Esophagus muscularis mucosa (tissue), 3 donors: ENCODE measurements around the gene CRTC1.

Experiments
- CTCF ChIP-seq, 3 experiments: fragments of 200-600 bp in 2 of 3; fragments of 450-650 bp in 1 of 3; sonication (generic) in 2 of 3; IDR thresholded peaks; one replicate each; pipeline ENCODE4 v1.5.1; 2017 to 2019; ENCODE audit warnings: antibody characterized with exemption in 3 of 3, mild to moderate bottlenecking in 2 of 3, moderate library complexity in 1 of 3
- POLR2A ChIP-seq: fragments of 450-650 bp; IDR thresholded peaks from one replicate; pipeline ENCODE4 v1.6.1; 2017; ENCODE audit warnings: antibody characterized with exemption, moderate library complexity, mild to moderate bottlenecking, low read depth

- TF ChIP-seq POLR2A (no peak), CTCF (IDR thresholded peaks at IDR 0.05) (no peak)
Measured at GRCh38 chr19:18781885-18782527, 98.5 kb downstream of the CRTC1 start.
